Activated naive CD8-positive, alpha-beta T cell treated with anti-CD3 and anti-CD28 coated beads for 36 hours (primary cell): ENCODE data around the gene TAF9B. TPM values are rescaled to one million over a fixed set of nuclear protein-coding genes. Genes with fewer than 3 reads are reported as not detected.
"Not testable (repeated sequence)": the region's sequence is repeated elsewhere in the genome, so short reads cannot be mapped to it uniquely, and the experiment has no call there.

Experiments used
- DNase-seq: peaks from one replicate; pipeline ENCODE4 v3.0.0; 2021
- H3K27ac Mint-ChIP-seq: one replicate; pipeline ENCODE4 v1.8.0; 2022; ENCODE audit warnings: mild to moderate bottlenecking, moderate library complexity, mixed read lengths
- H3K27me3 Mint-ChIP-seq: one replicate; pipeline ENCODE4 v1.8.0; 2022; ENCODE audit warnings: mild to moderate bottlenecking, mixed read lengths
- H3K36me3 Mint-ChIP-seq: one replicate; pipeline ENCODE4 v1.8.0; 2021; ENCODE audit warnings: mild to moderate bottlenecking, mixed read lengths
- H3K4me1 Mint-ChIP-seq: one replicate; pipeline ENCODE4 v1.8.0; 2021; ENCODE audit warnings: mixed read lengths
- H3K4me3 Mint-ChIP-seq: one replicate; pipeline ENCODE4 v1.8.0; 2022; ENCODE audit warnings: mild to moderate bottlenecking, moderate library complexity, mixed read lengths
- H3K9me3 Mint-ChIP-seq: one replicate; pipeline ENCODE4 v1.8.0; 2022; ENCODE audit warnings: mixed read lengths
- total RNA-seq, 2 experiments: library from RNA; stranded (reverse); gene quantifications; one replicate each; pipeline ENCODE4 v1.2.3, GENCODE V29; 2021

The TAF9B gene, protein sequence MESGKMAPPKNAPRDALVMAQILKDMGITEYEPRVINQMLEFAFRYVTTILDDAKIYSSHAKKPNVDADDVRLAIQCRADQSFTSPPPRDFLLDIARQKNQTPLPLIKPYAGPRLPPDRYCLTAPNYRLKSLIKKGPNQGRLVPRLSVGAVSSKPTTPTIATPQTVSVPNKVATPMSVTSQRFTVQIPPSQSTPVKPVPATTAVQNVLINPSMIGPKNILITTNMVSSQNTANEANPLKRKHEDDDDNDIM
- total RNA-seq, result 10 to 100 TPM; 19.6 to 20.9 TPM

GRCh38 chrX:78139160-78140123 is at the start of gene TAF9B:
TAF9B (minus strand) TSS chrX:78139650; CDS start chrX:78139611, 39 bp downstream.
- Mint-ChIP-seq H3K4me1 (peaks cover 3% of the 10 kb centered on the region), H3K4me3 (peak within 1 kb of the TSS; percentile 90), H3K9me3 (peaks cover 4% of the 10 kb centered on the region), H3K27me3 (no peaks in the 10 kb centered on the region), H3K36me3 (peaks cover 1% of the 10 kb centered on the region), H3K27ac (peak within 1 kb of the TSS; percentile 91)
- peak; percentile 83 for DNase-seq

- Mint-ChIP-seq H3K27me3 (no peaks in the 10 kb centered on the region), H3K4me1 (no peaks in the 10 kb centered on the region)
Observed at GRCh38 chrX:78182881-78183280, 43.4 kb upstream of the TAF9B start.

DNA sequence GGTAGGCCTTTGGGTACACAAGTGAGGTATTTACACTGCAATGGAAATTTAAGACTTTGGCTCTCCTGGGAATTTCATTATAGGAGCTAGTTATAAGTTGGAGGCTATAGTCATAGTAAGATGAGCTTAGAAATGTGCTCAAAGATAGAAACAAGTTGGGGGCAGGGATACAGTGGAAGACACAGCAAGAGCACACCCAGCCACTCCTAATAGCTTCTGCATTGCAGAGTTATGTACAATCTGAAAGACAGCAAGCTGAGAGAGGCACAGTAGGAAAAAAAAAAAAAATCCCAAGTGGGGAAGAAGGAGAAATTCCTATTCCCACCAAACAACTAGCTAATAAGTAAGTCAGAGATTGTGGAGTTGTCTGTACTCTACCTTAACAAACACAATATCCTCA is 41.9 kb upstream of the TAF9B start:
- Mint-ChIP-seq H3K27ac (no peak overlapping the region), H3K4me1 (no peaks in the 10 kb centered on the region), H3K9me3 (no peaks in the 10 kb centered on the region), H3K27me3 (no peaks in the 10 kb centered on the region), H3K36me3 (no peaks in the 10 kb centered on the region), H3K4me3 (no peak overlapping the region)
- no peak for DNase-seq

More at GRCh38 chrX:78182881-78183280, 43.4 kb upstream of the TAF9B start:
- DNase-seq, result no peak
- no peaks in the 10 kb centered on the region for H3K9me3 Mint-ChIP-seq
- no peak overlapping the region for H3K27ac Mint-ChIP-seq
- H3K36me3 Mint-ChIP-seq, result no peaks in the 10 kb centered on the region
- H3K4me3 Mint-ChIP-seq, result no peak overlapping the region

DNA sequence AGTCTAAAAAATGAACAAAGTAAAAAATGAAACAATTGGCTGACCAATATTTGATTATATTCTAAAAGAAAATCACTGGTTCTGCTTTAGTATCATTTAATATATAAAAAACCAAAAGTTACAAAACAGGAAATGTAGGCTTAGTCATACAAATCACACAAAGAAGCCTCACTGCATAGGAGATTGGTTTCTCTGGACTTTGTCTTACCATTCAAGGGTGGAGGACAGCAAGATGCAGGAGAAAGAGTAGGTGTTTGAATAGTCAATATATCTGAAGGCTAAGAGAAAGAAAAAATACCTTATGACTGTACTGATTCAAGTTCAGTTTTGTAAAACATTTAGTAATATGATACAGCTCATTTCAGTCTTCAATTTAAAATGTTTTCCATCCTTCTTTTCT is 28.6 kb upstream of the TAF9B start:
- H3K4me3 Mint-ChIP-seq, result no peak overlapping the region
- H3K27ac Mint-ChIP-seq, result no peak overlapping the region
- H3K9me3 Mint-ChIP-seq, result no peaks in the 10 kb centered on the region
- no peaks in the 10 kb centered on the region for H3K36me3 Mint-ChIP-seq
- peaks cover 2% of the 10 kb centered on the region for H3K4me1 Mint-ChIP-seq
- no peaks in the 10 kb centered on the region for H3K27me3 Mint-ChIP-seq
- no peak for DNase-seq

DNA sequence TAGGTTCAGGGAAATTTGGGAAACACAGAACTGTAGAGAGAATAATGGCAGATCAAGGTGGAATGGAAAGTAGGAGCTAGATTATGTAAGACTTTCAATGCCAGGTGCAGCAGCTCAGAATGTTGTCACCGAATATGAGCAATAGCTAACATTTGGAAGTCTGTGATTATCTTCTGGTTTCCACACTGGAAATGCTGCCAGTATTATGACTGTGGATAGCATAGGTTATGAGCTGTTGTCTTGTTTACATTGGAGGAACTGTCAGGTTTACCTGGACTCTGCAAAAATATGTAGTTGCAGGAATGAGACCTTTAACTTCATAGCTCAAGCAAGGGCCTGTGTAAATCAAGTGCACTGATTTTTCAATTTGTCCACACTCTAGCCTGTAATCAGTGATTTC is 26.0 kb upstream of the TAF9B start:
- Mint-ChIP-seq H3K4me1 (peaks cover 3% of the 10 kb centered on the region), H3K27me3 (no peaks in the 10 kb centered on the region)
- DNase-seq, result no peak

GRCh38 chrX:78163175-78163574 is 23.7 kb upstream of the TAF9B start:
- not testable (repeated sequence) for H3K9me3 Mint-ChIP-seq, H3K4me1 Mint-ChIP-seq, H3K4me3 Mint-ChIP-seq, DNase-seq, H3K36me3 Mint-ChIP-seq, H3K27me3 Mint-ChIP-seq, H3K27ac Mint-ChIP-seq

More for the DNA sequence above, 26.0 kb upstream of the TAF9B start:
- H3K27ac Mint-ChIP-seq, result no peak overlapping the region
- H3K4me3 Mint-ChIP-seq, result no peak overlapping the region
- H3K9me3 Mint-ChIP-seq, result peaks cover 4% of the 10 kb centered on the region
- no peaks in the 10 kb centered on the region for H3K36me3 Mint-ChIP-seq

DNA sequence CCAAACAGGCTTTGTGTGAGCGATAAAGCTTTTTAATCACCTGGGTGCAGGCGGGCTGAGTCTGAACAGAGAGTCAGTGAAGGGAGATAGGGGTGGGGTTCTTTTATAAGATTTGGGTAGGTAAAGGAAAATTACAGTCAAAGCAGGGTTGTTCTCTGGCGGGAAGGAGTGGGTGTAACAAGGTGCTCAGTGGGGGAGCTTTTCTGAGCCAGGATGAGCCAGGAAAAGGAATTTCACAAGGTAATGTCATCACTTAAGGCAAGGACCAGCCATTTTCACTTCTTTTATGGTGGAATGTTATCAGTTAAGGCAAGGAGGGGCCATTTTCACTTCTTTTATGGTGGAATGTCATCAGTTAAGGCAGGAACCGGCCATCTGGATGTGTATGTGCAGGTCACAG is 21.3 kb upstream of the TAF9B start:
- H3K36me3 Mint-ChIP-seq, H3K9me3 Mint-ChIP-seq, H3K4me3 Mint-ChIP-seq, DNase-seq, H3K27me3 Mint-ChIP-seq, H3K27ac Mint-ChIP-seq, H3K4me1 Mint-ChIP-seq: not testable (repeated sequence)

GRCh38 chrX:78157846-78158245 is 18.4 kb upstream of the TAF9B start:
- not testable (repeated sequence) for H3K27ac Mint-ChIP-seq, H3K36me3 Mint-ChIP-seq, H3K4me3 Mint-ChIP-seq

GRCh38 chrX:78157373-78157772 is 17.9 kb upstream of the TAF9B start:
- H3K9me3 Mint-ChIP-seq, H3K27ac Mint-ChIP-seq, H3K27me3 Mint-ChIP-seq, DNase-seq, H3K4me1 Mint-ChIP-seq, H3K36me3 Mint-ChIP-seq, H3K4me3 Mint-ChIP-seq: not testable (repeated sequence)

More at GRCh38 chrX:78157846-78158245, 18.4 kb upstream of the TAF9B start:
- H3K27me3 Mint-ChIP-seq, H3K9me3 Mint-ChIP-seq, H3K4me1 Mint-ChIP-seq, DNase-seq: not testable (repeated sequence)

GRCh38 chrX:78147002-78147540 is 7.6 kb upstream of the TAF9B start:
- H3K4me1 Mint-ChIP-seq, H3K36me3 Mint-ChIP-seq, H3K27ac Mint-ChIP-seq, H3K27me3 Mint-ChIP-seq, H3K4me3 Mint-ChIP-seq, DNase-seq: not testable (repeated sequence)
- peaks cover 12% of the 10 kb centered on the region for H3K9me3 Mint-ChIP-seq

- Mint-ChIP-seq H3K36me3 (peaks cover 1% of the 10 kb centered on the region), H3K4me1 (peaks cover 3% of the 10 kb centered on the region), H3K27me3 (no peaks in the 10 kb centered on the region), H3K4me3 (peak overlapping the region; percentile 90), H3K27ac (peak overlapping the region; percentile 66), H3K9me3 (peaks cover 4% of the 10 kb centered on the region)
- DNase-seq, result no peak
Observed at GRCh38 chrX:78140206-78140605, 756 bp upstream of the TAF9B start.

GRCh38 chrX:78133238-78133960 is 6.1 kb downstream of the TAF9B start:
- Mint-ChIP-seq H3K27me3 (no peaks in the 10 kb centered on the region), H3K4me3 (no peak overlapping the region), H3K36me3 (peaks cover 9% of the 10 kb centered on the region), H3K27ac (no peak overlapping the region), H3K4me1 (peaks cover 3% of the 10 kb centered on the region), H3K9me3 (no peaks in the 10 kb centered on the region)
- no peak for DNase-seq

GRCh38 chrX:78131117-78131516 is 8.3 kb downstream of the TAF9B start:
- H3K9me3 Mint-ChIP-seq, result no peaks in the 10 kb centered on the region
- peaks cover 10% of the 10 kb centered on the region for H3K36me3 Mint-ChIP-seq
- no peaks in the 10 kb centered on the region for H3K27me3 Mint-ChIP-seq
- peaks cover 4% of the 10 kb centered on the region for H3K4me1 Mint-ChIP-seq
- no peak overlapping the region for H3K4me3 Mint-ChIP-seq
- DNase-seq, result no peak
- peak overlapping the region; percentile 48 for H3K27ac Mint-ChIP-seq

GRCh38 chrX:78130396-78130795 is 9.1 kb downstream of the TAF9B start:
- Mint-ChIP-seq H3K9me3 (no peaks in the 10 kb centered on the region), H3K27me3 (no peaks in the 10 kb centered on the region), H3K4me3 (no peak overlapping the region), H3K36me3 (peaks cover 15% of the 10 kb centered on the region), H3K4me1 (peaks cover 5% of the 10 kb centered on the region), H3K27ac (peak overlapping the region; percentile 48)
- no peak for DNase-seq

- Mint-ChIP-seq H3K4me3 (no peak overlapping the region), H3K27ac (no peak overlapping the region), H3K4me1 (peaks cover 5% of the 10 kb centered on the region), H3K27me3 (no peaks in the 10 kb centered on the region), H3K36me3 (peaks cover 18% of the 10 kb centered on the region), H3K9me3 (no peaks in the 10 kb centered on the region)
- no peak for DNase-seq
Observed at GRCh38 chrX:78129714-78130113, 9.7 kb downstream of the TAF9B start.
